Panc1 (cell line): ENCODE data around the gene GOLGA3.

Experiments
- CTCF ChIP-seq: fragments of 450-650 bp; IDR thresholded peaks from 2 replicates; pipeline ENCODE4 v1.5.1; 2017; ENCODE audit warnings: mild to moderate bottlenecking
- POLR2AphosphoS5 ChIP-seq: IDR thresholded peaks from 2 replicates; pipeline ENCODE4 v1.6.1; 2012; ENCODE audit warnings: mild to moderate bottlenecking, low read depth, low read length, moderate library complexity
- REST ChIP-seq, 2 experiments: IDR thresholded peaks; 2 replicates each; pipeline ENCODE4 v1.6.1; 2011 to 2012; ENCODE audit warnings: low read depth in 2 of 2, control low read depth in 1 of 2, low read length in 1 of 2, mild to moderate bottlenecking in 1 of 2, moderate library complexity in 1 of 2; ENCODE audit not compliant: insufficient read depth in 1 of 2
- SIN3A ChIP-seq: IDR thresholded peaks from 2 replicates; pipeline ENCODE4 v1.6.1; 2012; ENCODE audit warnings: low read depth, mild to moderate bottlenecking, low read length, moderate library complexity, borderline replicate concordance; ENCODE audit not compliant: insufficient read depth
- TCF7L2 ChIP-seq: IDR thresholded peaks from 2 replicates; pipeline ENCODE4 v1.6.1; 2011; ENCODE audit warnings: mild to moderate bottlenecking, low read depth, low read length, inconsistent platforms

GRCh38 chr12:132852496-132852895 lies 23.8 kb upstream of the GOLGA3 start:
- no peak for TF ChIP-seq CTCF
- TF ChIP-seq POLR2AphosphoS5, result no peak
- no peak for TF ChIP-seq REST (IDR thresholded peaks at IDR 0.05; ENCODE audit: insufficient read depth in 1 of 2, low read depth in 2 of 2, low read length in 1 of 2)
- TF ChIP-seq SIN3A, result no peak
- TF ChIP-seq TCF7L2, result no peak
